Endodermal cell (in vitro differentiated cells): Measurements from ENCODE around the gene NCKIPSD. TPM values are rescaled to one million over a fixed set of nuclear protein-coding genes. Genes with fewer than 3 reads are reported as not detected.

Experiments used
- DNase-seq: peaks from one replicate; pipeline ENCODE4 v3.0.0-alpha.2; 2017
- H3K27ac ChIP-seq: 2 replicates; pipeline ENCODE4 v1.5.1; 2013; ENCODE audit warnings: mild to moderate bottlenecking, low read depth, low read length, moderate library complexity
- H3K27me3 ChIP-seq: 2 replicates; pipeline ENCODE4 v1.6.1; 2013; ENCODE audit warnings: mild to moderate bottlenecking, low read length, moderate library complexity; ENCODE audit not compliant: insufficient read depth, control insufficient read depth, poor library complexity, severe bottlenecking
- H3K36me3 ChIP-seq: 2 replicates; pipeline ENCODE4 v1.7.0; 2013; ENCODE audit warnings: mild to moderate bottlenecking, low read length, moderate library complexity; ENCODE audit not compliant: control insufficient read depth, insufficient read depth
- H3K4me1 ChIP-seq: one replicate; pipeline ENCODE4 v1.7.0; 2013; ENCODE audit warnings: low read length; ENCODE audit not compliant: control insufficient read depth, insufficient read depth
- H3K4me3 ChIP-seq: 2 replicates; pipeline ENCODE4 v1.5.1; 2013; ENCODE audit warnings: mild to moderate bottlenecking, low read length, moderate library complexity
- H3K9ac ChIP-seq: 2 replicates; pipeline ENCODE4 v1.6.1; 2013; ENCODE audit warnings: mild to moderate bottlenecking, low read length, moderate library complexity; ENCODE audit not compliant: poor library complexity, severe bottlenecking; ENCODE audit errors: extremely low read depth
- H3K9me3 ChIP-seq: 2 replicates; pipeline ENCODE4 v1.6.1; 2013; ENCODE audit warnings: mild to moderate bottlenecking, low read length, moderate library complexity; ENCODE audit not compliant: control insufficient read depth
- H3K27ac Mint-ChIP-seq: 2 replicates; pipeline ENCODE4 v1.8.0; 2020; ENCODE audit warnings: mixed read lengths
- H3K27me3 Mint-ChIP-seq: 2 replicates; pipeline ENCODE4 v1.8.0; 2021; ENCODE audit warnings: mild to moderate bottlenecking, mixed read lengths; ENCODE audit not compliant: insufficient read depth
- H3K36me3 Mint-ChIP-seq: 2 replicates; pipeline ENCODE4 v1.8.0; 2020; ENCODE audit warnings: low read depth, mixed read lengths
- H3K4me1 Mint-ChIP-seq: 2 replicates; pipeline ENCODE4 v1.8.0; 2020; ENCODE audit warnings: mixed read lengths
- H3K4me3 Mint-ChIP-seq: 2 replicates; pipeline ENCODE4 v1.8.0; 2020; ENCODE audit warnings: mild to moderate bottlenecking, moderate library complexity, mixed read lengths
- H3K9me3 Mint-ChIP-seq: 2 replicates; pipeline ENCODE4 v1.8.0; 2020; ENCODE audit warnings: mild to moderate bottlenecking, mixed read lengths
- CTCF ChIP-seq: fragments of 200-600 bp; sonication (generic); conservative IDR thresholded peaks from 2 replicates; pipeline ENCODE4 v1.5.0; 2021; ENCODE audit warnings: antibody characterized with exemption, mild to moderate bottlenecking
- WGBS, 2 experiments: methylation state at CpG; one replicate each; pipeline versions ENCODE4 v1.1.5 to v1.1.7; 2013; ENCODE audit warnings: missing lambda C conversion rate in 2 of 2, mixed read lengths in 1 of 2; ENCODE audit not compliant: insufficient coverage in 1 of 2, insufficient read length in 1 of 2; 5-methylcytosine and 5-hydroxymethylcytosine counted together
- total RNA-seq, 2 donors: library from RNA; stranded (reverse); fragmentation: NEBNext Ultra II Directional in 1 of 2; extraction: Animal tissue kit (Norgen Biotek cat#: 25700) in 1 of 2; gene quantifications; 2 replicates in 1 of 2; 3 replicates in 1 of 2; pipeline ENCODE4 v1.2.1, GENCODE V29; 2021

NCKIPSD gene
- total RNA-seq, 2 donors from 2014 or later: 30.9 to 32.5 TPM

- Mint-ChIP-seq H3K4me3 (no peak overlapping the region), H3K27me3 (peaks cover 5% of the 10 kb centered on the region), H3K4me1 (no peaks in the 10 kb centered on the region), H3K36me3 (peaks cover 34% of the 10 kb centered on the region), H3K9me3 (no peaks in the 10 kb centered on the region), H3K27ac (no peak overlapping the region)
- Histone ChIP-seq H3K27ac (no peak overlapping the region), H3K4me1 (no peaks in the 10 kb centered on the region), H3K4me3 (no peak overlapping the region), H3K36me3 (peaks cover 12% of the 10 kb centered on the region), H3K27me3 (no peaks in the 10 kb centered on the region), H3K9me3 (no peaks in the 10 kb centered on the region), H3K9ac (no peak overlapping the region)
- no peak for TF ChIP-seq CTCF
- DNase-seq: no peak
- 95 to 96% methylated on average over 12 of the region's 12 CpGs for WGBS, 2 experiments
These were observed 35.0 kb downstream of the NCKIPSD start for GRCh38 chr3:48650723-48651122.

- H3K4me1 ChIP-seq: no peaks in the 10 kb centered on the region
- TF ChIP-seq CTCF: no peak
- no peak overlapping the region for H3K27ac Mint-ChIP-seq
- WGBS, 2 experiments: 94 to 97% methylated on average over 11 to 15 of the region's 15 CpGs
- H3K27me3 ChIP-seq: no peaks in the 10 kb centered on the region
- H3K27ac ChIP-seq: no peak overlapping the region
- peaks cover 23% of the 10 kb centered on the region for H3K36me3 Mint-ChIP-seq
- H3K36me3 ChIP-seq: peaks cover 5% of the 10 kb centered on the region
- no peaks in the 10 kb centered on the region for H3K27me3 Mint-ChIP-seq
- no peak overlapping the region for H3K4me3 ChIP-seq
- H3K9me3 ChIP-seq: no peaks in the 10 kb centered on the region
- H3K9me3 Mint-ChIP-seq: no peaks in the 10 kb centered on the region
- no peak overlapping the region for H3K4me3 Mint-ChIP-seq
- DNase-seq: no peak
- no peaks in the 10 kb centered on the region for H3K4me1 Mint-ChIP-seq
- no peak overlapping the region for H3K9ac ChIP-seq
These were observed 37.4 kb downstream of the NCKIPSD start for GRCh38 chr3:48648188-48648850.

GRCh38 chr3:48647714-48648113 lies 38.0 kb downstream of the NCKIPSD start:
- Histone ChIP-seq H3K9me3 (no peaks in the 10 kb centered on the region), H3K27ac (no peak overlapping the region), H3K27me3 (no peaks in the 10 kb centered on the region), H3K36me3 (peaks cover 3% of the 10 kb centered on the region), H3K9ac (no peak overlapping the region), H3K4me3 (no peak overlapping the region), H3K4me1 (no peaks in the 10 kb centered on the region)
- Mint-ChIP-seq H3K36me3 (peaks cover 21% of the 10 kb centered on the region), H3K4me3 (no peak overlapping the region), H3K27ac (no peak overlapping the region), H3K27me3 (no peaks in the 10 kb centered on the region), H3K4me1 (no peaks in the 10 kb centered on the region), H3K9me3 (no peaks in the 10 kb centered on the region)
- TF ChIP-seq CTCF: no peak
- DNase-seq: no peak
- WGBS, 2 experiments: 92 to 95% methylated on average over 6 to 9 of the region's 9 CpGs
